Islet precursor cell (in vitro differentiated cells): Measurements from ENCODE around the gene RYK.
"Not testable (repeated sequence)": the region's sequence is repeated elsewhere in the genome, so short reads cannot be mapped to it uniquely, and the experiment has no call there.

Experiments
- DNase-seq: peaks from one replicate; pipeline ENCODE4 v3.0.0-alpha.2; 2018

RYK gene

DNA sequence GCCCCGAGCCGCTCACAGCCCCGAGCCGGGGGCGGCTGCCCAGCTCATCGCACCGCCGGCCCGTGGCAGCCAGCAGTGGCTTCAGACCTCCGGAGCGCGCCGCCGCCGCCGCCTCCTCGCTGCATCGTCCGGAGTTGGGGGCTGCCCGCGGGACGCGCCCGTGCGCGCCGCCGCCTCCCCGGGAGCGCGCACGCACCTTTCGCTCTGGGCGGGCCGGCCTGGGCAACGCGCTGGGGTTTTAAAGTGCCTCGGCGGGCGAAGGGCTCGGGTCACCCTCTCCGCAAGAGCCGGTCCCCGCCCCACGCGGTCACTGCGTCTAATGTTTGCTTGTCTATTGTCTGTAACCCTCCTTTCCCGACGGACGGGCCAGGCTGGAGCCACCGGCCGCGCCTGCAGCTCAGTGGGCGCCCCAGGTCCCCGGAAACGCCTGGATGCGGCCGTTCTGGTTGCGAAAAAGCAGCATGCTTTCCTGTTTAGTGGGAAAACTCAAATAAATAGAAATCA, at the start of gene RYK:
Gene RYK (minus strand): TSS at position 143 of the 504 bp plus-strand sequence. CDS start 205 bp downstream, outside the sequence.
- peak; percentile 95 for DNase-seq

DNA sequence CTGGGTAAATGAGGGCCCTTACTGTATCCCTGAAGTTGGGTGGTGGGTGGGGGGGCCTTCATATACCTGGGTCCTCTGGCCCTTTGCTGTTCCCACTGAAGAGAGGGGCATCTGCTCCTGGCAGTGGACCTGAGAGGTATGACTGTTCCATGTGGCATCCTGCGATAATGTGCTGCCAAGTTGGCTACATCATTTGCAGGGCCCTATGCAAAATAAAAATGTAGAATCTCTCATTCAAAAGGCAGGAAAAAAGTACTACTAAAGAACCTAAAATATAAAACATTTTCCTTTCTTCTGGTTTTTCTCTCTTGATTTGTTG, 49.2 kb upstream of the RYK start:
- no peak for DNase-seq

DNA sequence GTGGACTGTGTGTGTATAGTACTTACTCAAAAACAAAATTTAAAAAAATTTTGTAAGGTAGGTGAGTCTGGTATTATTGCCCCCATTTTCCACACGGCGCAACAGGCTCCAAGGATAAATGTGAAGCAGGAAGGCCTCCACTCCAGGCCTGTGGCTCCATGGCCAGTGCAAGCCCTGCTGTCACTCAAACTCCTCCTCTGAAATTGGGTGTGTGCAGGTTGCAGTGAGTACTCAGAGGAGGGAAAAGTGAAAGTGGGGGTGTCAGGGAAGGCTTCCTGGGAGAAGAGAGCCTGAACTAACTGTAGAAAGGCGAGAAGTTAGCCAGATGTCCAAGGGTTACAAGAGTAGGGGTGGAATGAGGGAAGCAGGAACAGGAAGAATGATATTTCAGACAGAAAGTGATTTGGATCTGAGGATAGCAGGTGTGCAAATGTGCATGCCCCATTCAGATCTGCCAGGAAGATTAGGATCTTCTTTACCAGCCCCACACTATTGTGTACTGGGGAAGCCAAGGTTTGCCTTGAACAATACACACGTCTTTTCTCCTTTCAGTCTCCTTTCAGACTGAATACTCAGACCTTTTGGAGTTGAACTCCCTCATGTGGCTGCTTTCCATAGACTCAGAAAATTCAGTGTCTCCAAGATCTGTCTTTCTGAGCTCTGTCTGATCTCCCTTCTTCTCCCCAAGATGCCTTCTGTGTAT, 48.7 kb upstream of the RYK start:
- DNase-seq = no peak

DNA sequence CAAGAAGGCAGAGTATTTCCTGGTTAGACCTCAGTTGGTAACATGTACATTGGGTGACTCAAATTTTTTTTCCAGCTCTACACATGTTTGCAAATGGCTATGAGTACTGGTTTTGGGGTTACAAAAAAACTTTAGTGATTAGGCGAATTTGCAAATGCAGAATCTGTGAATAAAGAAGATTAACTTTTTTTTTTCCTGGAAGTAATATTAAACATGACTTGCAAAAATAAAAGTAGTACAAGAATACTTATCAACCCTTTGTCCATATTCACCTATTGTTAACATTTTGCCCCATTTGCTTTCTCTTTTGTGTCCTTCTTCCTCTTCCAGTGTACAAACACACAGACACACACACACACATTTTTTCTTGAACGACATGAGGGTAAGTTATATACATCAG, 47.6 kb upstream of the RYK start:
- no peak for DNase-seq

DNA sequence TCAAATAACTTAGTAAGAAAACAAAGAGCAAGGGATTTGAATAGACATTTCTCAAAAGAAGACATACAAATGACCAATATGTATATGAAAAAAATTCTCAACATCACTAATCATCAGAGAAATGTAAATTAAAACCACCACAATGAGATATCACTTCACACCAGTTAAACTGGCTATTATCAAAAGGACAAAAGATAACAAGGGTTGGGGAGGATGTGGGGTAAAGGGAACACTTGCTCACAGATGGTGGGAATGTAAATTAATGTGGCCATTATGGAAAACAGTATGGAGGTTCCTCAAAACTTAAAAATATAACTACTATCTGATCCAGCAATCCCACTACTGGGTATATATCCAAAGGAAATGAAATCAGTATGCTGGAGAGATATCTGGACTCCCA, 46.0 kb upstream of the RYK start:
- DNase-seq = no peak

DNA sequence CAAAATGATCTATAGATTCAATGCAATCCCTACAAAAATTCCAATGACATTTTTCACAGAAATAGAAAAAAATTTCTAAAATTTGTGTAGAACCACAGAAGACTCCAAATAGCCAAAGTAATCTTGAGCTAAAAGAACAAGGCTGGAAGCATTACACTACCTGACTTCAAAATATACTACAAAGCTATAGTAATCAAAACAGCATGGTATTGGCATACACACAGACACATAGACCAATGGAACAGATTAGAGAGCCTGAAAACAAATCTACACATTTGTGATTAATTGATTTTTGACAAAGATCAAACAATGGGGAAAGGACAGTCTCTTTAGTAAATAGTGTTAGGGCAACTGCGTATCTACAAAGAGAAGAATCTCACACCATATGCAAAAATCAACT, 45.3 kb upstream of the RYK start:
- no peak for DNase-seq

DNA sequence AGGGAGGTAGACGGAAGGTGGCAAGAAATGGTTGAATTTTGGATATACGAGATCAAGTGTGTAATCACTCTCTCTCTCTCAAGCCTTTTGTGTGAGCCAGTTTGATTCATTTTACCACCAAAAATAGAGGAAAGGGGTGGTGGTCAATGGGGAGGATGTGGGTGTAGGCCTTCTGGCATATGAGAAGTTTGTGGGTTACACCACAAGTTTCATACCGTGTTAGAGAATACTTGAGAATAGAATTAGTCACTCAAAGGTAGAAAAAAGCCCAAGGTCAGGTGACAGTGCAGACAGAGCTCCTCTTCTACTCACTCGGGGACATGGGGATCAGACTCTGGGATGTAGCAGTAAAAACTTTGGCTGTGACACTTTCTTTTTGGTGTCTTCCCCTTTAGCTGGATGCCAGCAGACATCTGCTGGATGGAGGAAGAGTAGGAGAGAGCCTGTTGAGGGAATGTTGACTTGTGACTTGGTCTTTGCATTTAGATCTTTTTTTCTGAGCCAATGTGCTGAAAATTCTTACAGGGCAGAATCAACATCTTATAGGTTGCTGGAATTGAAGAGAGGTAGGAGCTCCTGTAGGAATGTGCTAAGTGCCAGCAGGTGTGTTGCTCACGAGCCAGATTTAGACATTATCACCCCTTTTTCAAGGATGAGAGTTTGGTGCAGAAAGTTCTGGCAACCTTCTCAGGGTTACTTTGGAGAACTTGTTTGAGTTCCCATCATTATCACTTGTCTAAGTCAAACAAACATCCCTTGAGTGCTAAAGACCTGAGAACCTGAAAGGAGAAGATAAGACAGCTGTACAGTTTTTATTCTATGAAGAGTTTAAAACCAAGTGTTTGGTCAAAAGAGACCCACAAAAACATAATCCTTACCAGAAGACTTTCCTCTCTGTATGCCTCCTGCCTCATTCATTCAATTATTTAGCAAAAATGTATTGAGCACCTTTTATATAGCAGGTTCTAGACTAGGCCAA, 43.9 kb upstream of the RYK start:
- DNase-seq = no peak

DNA sequence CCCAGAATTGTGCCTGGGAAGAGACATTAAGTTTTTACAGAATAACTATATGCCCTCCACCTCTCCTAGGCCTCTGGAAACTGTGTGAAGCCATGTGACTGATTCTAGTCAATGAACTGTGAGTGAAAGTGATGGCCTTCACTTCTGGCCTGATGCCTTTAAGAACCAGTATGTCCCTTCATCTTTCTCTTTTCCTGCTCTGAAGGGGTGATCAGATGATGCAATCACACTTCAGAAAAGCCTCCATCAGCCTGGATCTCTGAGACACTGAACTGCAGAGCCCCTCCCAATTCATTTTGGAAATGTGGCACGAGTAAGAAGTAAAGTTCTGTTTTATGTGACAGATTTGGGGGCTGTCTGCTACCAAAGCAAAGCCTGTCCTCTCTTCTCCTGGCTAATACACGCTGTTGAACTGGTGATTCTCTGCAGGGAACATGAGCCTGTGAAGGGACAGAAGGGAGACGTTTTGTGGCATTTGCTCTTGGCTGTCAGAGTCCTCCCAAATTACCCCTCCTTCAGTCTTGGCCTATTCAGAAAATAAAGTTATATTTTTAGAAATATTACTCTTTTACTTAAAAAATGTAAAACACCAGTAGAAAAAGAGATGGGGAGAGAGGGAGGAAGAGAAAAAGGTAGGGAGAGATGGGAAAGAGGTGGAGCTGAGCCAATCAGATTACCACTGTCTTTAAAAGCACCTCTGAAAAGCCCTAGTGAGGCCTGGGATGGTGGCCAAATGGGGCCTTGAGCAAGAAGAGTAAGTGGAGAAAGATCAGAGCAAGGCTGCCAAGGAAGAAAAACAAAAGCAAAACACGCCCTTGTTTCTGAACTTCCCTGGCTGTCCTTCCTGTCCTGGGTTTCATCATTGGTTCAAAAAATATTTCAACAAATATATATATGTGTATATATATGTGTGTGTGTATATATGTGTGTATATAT, 40.9 kb upstream of the RYK start:
- DNase-seq = no peak

DNA sequence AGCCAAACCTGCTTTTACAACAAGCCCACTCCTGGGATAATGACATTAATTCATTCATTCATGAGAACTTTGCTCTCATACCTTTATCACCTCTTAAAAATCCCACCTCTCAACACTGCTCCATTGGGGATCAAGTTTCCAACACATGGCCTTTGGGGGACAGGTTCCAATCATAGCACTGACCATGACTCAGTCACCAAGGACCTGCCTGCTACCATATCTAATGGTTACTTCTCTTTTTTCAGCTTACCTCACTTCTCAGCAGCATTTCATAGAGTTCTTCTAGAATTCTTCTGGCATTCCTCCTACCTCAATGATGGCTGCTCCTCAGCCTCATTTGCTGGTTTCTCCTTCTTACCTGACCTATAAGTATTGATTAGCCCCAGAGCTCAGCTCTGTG, 36.9 kb upstream of the RYK start:
- no peak for DNase-seq

DNA sequence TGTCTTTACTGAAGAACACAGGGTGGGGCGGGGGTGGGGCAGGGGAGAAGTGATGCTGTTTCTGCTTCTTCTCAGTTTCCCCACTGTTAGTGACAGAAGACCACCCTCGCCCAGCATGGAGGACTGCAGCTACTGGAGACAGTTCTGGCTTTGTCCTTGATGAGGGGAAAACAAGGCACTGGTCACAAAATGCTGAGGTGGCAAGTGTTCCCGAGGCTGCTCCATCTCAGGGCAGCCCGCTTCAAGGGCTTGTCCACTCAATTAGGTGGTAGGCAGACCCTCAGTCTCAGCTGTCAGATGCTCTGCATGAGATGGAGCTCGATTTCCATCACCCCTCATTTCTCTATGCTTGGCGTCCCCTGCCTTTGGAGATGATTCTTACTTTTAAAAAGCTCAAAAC, 33.8 kb upstream of the RYK start:
- DNase-seq = no peak

DNA sequence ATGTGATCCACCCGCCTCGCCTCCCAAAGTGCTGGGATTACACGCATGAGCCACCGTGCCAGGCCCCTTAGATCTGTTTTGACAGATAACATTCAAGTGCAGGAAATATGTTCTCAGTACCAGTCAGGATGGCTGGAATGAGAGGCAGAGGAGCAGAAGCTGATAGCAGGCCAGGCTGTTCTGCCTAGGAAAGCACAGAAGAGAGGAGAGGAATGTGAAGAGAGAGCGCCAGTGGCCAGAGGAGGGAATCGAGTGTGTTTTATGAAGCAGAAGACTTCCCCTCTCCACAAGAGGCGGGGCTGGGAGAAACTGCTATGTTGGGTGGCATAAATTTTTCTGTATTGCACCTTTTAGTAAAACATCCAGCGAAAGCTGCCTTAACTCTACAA, 32.0 kb upstream of the RYK start:
- peak; percentile 69 for DNase-seq

DNA sequence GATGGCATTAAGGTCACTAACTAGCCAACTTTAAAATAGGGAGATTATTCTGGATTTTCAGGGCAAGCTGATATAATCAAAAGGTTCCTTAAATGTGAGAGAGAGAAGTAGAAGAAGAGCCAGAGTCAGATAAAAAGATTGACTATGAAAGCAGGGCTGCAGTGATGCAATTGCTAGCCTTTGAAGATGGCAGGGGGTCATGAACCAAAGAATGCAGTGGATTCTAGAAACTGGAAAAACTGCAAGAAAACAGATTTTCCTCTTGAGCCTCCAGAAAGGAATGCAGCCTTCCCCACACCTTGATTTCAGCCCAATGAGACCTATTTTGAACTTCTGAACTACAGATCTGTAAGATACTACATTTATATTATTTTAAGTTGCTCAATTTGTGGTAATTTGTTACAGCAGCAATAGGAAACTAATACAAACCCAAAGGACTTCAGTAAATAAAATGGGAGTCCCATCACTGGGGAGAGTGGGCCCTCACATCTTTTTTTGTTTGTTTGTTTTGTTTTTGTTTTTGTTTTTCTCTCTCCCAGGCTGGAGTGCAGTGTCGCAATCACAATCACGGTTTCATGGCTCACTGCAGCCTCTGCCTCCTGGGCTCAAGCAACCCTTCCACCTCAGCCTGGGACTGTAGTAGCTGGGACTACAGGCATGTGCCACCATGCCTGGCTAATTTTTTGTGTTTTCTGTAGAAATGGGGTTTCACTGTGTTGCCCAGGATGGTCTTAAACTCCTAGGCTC, 31.4 kb upstream of the RYK start:
- no peak for DNase-seq

DNA sequence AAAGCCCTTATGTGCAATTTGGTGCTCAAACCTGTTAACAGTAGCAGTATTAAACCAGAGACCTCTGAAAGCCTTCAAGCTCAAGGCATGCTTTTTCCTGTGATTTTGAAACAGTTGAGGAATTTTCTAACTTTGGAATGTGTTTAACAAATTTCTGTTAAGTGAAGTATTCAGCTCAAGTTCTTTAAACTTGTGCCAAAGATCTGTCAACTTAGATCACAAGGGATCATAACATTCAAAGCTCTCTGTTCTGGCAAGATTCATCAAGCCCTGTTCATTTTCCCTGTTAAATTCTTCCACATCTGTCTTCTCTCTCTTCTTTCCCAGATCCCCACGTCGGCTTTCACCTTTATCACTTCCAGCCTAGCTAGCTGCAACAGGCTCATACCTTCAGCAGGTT, 28.8 kb upstream of the RYK start:
- no peak for DNase-seq

DNA sequence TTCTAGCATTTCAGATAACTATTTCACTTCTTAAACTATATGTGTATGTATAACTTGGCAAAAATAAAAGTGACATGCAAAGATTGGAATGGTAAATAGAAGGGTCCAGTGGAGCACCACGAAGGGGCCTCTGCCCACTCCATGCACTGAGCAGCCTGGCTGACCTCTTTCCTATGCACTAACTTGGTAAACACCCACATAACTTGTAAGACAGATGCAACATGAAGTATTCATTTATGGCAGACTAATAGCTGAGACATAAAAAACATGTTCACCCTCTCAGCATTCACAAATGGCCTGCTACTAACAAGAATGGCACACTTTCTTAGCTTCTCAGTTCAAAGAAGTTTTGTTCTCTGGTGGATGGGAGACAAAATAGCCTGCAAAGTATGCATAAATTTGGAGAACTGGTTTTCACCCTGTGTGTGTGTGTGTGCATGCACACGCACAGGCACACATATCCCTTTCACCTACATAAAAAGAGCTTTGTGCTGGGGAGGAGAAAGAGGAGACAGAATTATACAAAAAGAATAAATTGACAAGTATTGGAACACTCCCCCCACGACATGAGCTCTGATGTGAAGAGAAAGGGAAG, 26.5 kb upstream of the RYK start:
- no peak for DNase-seq

DNA sequence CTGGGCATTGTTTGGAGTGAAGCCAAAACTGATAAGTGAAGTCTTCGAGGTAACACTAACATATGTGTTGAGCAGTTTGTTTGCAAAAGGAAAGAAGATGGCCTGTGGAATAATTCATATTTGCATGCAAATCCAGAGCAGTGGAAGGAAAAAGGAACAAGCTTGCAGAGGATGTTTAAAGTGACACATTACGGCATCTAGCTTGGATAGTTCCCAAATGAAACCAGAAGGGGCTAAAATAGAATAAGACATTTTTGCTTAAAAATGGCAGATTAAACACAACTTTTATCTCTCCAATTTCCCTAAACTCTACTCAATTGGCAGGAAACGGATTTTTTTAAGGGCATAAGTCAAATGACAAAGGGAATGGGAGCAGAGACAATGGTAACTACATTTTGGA, 25.4 kb upstream of the RYK start:
- DNase-seq = no peak

DNA sequence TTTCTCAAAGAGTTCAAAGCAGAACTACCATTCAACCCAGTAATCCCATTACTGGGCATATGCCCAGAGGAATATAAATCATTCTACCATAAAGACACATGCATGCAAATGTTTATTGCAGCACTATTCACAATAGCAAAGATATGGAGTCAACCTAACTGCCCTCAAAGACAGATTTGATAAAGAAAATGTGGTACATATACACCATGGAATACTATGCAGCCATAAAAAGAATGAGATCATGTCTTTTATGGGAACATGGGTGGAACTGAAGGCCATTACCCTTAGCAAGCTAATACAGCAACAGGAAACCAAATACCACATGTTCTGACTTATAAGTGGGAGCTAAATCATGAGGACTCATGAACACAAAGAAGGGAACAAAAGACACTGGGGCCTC, 24.5 kb upstream of the RYK start:
- not testable (repeated sequence) for DNase-seq

DNA sequence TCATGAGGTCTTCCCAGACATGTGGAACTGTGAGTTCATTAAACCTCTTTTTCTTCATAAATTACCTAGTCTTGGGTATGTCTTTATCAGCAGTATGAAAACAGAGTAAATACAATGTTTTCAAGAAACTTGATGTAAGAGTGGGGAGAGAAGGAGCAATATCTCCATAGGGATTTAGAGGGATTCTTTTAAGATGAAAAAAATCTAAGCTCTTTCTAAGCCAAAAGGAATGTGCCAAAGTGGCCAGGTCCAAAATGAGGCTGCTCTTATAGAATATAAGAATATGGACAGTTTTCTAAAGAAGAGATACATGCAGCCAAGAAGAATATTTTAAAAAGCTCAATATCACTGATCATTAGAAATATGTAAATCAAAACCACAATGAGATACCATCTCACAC, 23.9 kb upstream of the RYK start:
- no peak for DNase-seq

DNA sequence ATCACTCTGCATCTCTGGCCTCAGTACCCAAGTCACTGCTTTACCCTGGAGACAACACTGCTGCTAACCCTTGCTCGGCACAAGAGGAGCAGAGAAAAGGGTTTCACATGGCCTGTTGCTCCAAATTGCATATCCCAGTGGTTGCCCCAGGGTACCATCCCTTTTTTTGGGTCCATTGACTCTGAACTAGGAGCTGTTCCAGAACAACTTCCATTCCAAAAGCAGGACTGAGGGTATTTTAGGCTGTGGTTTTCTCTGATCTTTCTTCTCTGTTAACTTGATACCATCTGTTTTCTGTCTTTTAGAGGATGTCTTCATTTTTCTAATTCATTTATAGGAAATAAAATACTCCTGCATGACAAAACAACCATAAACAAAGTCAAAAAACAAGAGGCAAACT, 17.3 kb upstream of the RYK start:
- no peak for DNase-seq

DNA sequence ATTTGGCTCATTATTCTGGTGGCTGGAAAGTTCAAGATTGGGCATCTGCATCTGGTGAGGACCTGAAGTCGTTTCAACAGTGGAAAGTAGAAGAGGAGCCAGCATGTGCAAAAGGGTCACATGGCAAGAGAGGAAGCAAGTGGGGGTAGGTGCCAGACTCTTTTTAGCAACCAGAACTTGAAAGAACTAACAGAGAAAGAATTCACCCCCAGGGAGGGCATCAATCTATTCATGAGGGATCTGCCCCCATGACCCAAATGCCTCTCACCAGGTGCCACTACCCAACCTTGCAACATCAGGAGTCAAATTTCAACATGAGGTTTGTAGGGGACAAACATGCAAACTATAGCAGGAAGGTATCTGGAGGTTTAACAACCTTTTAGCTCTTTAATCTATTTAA, 10.3 kb upstream of the RYK start:
- no peak for DNase-seq

DNA sequence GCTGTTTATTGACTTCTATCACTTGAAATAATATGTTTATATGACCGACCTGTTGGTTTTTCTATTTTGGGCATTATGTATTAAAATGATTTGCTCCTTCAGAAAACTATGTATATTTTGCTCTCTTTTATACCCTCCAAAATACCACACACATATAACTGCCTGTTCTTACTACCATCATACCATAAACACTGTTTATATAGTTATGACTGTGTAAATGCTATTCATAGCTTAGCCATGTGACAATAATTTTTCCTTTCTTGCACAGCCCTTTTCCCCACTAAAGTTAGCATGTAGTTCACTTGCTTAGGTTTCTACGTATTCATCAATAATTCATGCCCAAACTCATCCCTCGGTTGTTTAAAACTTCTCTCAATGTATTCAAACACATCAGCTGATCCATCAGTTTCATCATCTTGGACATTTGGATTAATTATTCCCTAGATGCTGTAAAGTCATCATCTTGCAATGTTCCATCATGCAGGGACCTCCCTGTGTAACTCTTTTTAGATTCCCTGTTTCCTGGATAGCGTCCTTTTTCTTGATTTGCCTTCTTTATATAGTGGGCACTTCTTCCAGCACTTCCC, 8.2 kb upstream of the RYK start:
- no peak for DNase-seq

DNA sequence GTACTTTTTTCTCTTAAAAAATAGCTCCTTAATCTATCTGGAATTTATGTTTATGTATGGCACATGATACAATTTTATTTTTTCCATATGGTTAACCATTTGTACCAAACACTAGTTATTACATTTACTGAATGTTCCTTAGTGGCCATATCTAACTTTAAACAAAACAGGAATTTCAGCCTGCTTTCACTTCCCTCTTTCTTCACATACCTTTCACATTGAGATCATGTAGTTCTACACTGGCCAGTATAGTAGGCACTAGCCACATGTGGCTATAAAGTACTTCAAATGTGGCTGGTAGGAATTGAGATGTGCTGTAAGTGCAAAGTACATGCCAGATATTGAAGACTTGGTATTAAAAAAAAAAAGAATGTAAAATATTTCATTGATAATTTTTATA, 4.7 kb upstream of the RYK start:
- DNase-seq = no peak
